K562 (cell line): ENCODE results near the gene CISD2. TPM values are rescaled to one million over a fixed set of nuclear protein-coding genes. Genes with fewer than 3 reads are reported as not detected.

ENCODE experiments used
- CBFA2T2 ChIP-seq: fragments of 450-650 bp; conservative IDR thresholded peaks from 2 replicates; pipeline ENCODE4 v1.6.1; 2017; ENCODE audit warnings: mild to moderate bottlenecking
- CHD2 ChIP-seq: IDR thresholded peaks from 2 replicates; pipeline ENCODE4 v1.6.1; 2011; ENCODE audit warnings: low read depth, low read length
- CXXC5 ChIP-seq: fragments of 250-450 bp; sonication (Bioruptor Pico); IDR thresholded peaks from 2 replicates; pipeline ENCODE4 v1.8.0; 2022; ENCODE audit warnings: inconsistent platforms, mild to moderate bottlenecking, moderate library complexity
- GATAD2A ChIP-seq: fragments of 450-650 bp; IDR thresholded peaks from 2 replicates; pipeline ENCODE4 v1.6.1; 2017
- MED1 ChIP-seq: sonication (generic); formaldehyde crosslinking; IDR thresholded peaks from 2 replicates; pipeline ENCODE4 v1.8.1; 2023; ENCODE audit warnings: missing genetic modification reagents, borderline replicate concordance
- NONO ChIP-seq, 2 experiments: fragments of 200-400 bp in 1 of 2; fragments of 450-650 bp in 1 of 2; formaldehyde crosslinking in 1 of 2; IDR thresholded peaks; 2 replicates each; pipeline ENCODE4 v1.6.1; 2017; ENCODE audit warnings: low read depth in 2 of 2, mild to moderate bottlenecking in 2 of 2, moderate library complexity in 2 of 2, low read length in 1 of 2
- PHB2 ChIP-seq: fragments of 450-650 bp; IDR thresholded peaks from 2 replicates; pipeline ENCODE4 v1.6.1; 2017; ENCODE audit warnings: low read depth
- SUPT5H ChIP-seq: fragments of 450-650 bp; IDR thresholded peaks from 2 replicates; pipeline ENCODE4 v1.6.1; 2016
- ZC3H4 ChIP-seq: sonication (generic); formaldehyde crosslinking; IDR thresholded peaks from 2 replicates; pipeline ENCODE4 v1.9.0; 2021; ENCODE audit warnings: missing genetic modification reagents, borderline replicate concordance
- ZNF431 ChIP-seq: sonication (generic); formaldehyde crosslinking; IDR thresholded peaks from 2 replicates; pipeline ENCODE4 v1.8.0; 2022; ENCODE audit warnings: mild to moderate bottlenecking, missing genetic modification reagents
- polyA plus RNA-seq, 8 experiments: library from polyadenylated mRNA; depleted of rRNA in 4 of 8; stranded (reverse) in 5 of 8; unstranded in 3 of 8; fragments of >200 nt; fragmentation: Nextera tagmentation in 2 of 8; fragmentation: Illumina TruSeq in 1 of 8; extraction: Ambion mirVana in 2 of 8; extraction: Trizol in 1 of 8; gene quantifications; 2 replicates each; pipeline versions ENCODE4 v1.2.1 to v1.2.3, GENCODE V29; 2011 to 2014; ENCODE audit warnings: inconsistent platforms in 1 of 8, missing spikeins in 1 of 8
- total RNA-seq, 7 experiments: library from RNA; depleted of rRNA in 6 of 7; stranded (reverse); fragments of >200 nt in 6 of 7; fragmentation: Illumina TruSeq in 2 of 7; extraction: Trizol in 2 of 7; gene quantifications; 2 replicates each; pipeline versions ENCODE4 v1.2.1 to v1.2.3, GENCODE V29; 2011 to 2021; ENCODE audit warnings: low replicate concordance in 1 of 7
- TF ChIP-seq, protein P1 (sequence below): fragments of 450-650 bp; formaldehyde crosslinking; conservative IDR thresholded peaks from 2 replicates; pipeline ENCODE4 v1.4.0; 2022; ENCODE audit warnings: mild to moderate bottlenecking, missing genetic modification characterization
- TF ChIP-seq, protein P2 (sequence below): sonication (generic); formaldehyde crosslinking; IDR thresholded peaks from 2 replicates; pipeline ENCODE4 v1.8.0; 2023; ENCODE audit warnings: mild to moderate bottlenecking, missing genetic modification reagents
- TF ChIP-seq, protein P3 (sequence below): sonication (generic); formaldehyde crosslinking; IDR thresholded peaks from 2 replicates; pipeline ENCODE4 v1.8.1; 2023; ENCODE audit warnings: missing genetic modification reagents, mild to moderate bottlenecking, borderline replicate concordance
- TF ChIP-seq, protein P4 (sequence below): fragments of 250-450 bp; sonication (Bioruptor Pico); IDR thresholded peaks from 2 replicates; pipeline ENCODE4 v1.4.0; 2020

CISD2 gene
- total and polyA plus RNA-seq, 9 of the 15 experiments (the other 6 are each of a cell fraction or from before 2014, with no cell fraction given), result 37.8 to 91.4 (median 59.8) TPM

DNA sequence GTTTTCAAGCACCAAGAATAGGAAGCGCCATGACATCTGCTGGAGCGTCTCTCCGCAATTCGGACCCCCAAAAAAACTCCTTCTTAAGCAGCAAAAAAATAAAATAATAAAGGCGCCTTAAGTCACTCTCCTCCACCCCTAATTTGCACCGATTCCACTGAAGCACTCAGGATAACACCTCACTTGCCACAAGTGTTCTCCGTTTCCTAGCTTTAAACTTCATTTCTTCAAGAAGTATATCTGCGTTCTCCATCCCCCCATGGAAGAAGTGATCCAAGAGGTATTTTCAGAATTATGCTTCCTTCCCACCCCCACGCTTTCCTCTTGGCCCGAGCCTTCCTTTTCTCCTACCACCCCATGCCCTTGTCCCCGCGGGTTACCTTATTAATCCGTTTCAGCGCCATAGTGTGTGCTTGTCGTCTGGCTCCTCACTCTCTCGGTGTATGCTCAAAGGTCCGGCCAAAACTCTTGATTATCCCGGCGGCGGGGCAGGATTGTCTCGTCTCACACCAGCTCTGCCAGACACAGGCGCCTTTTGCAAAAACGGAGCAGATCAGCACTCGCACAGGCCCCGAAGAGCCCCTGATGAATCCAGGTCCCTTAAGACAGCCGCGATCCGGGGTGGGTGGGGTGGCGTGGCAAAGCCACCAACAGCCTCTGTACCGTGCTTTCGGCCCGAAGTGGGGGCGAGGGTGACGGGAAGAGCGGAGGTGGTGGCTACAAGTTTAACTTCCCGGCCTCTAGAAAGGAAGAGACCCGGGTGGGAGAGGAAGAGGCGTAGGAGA, 42.5 kb upstream of the CISD2 start (continued):
- TF ChIP-seq MED1, result no peak
- TF ChIP-seq CBFA2T2, result no peak
- TF ChIP-seq CXXC5 (CRISPR knock-in tag), result no peak
- TF ChIP-seq GATAD2A, result 0 out of 2 replicates have a peak, but pooled peaks have one; percentile 12
- no peak; the same call in 1 of the 2 replicates for TF ChIP-seq SUPT5H
- TF ChIP-seq, protein P1, sequence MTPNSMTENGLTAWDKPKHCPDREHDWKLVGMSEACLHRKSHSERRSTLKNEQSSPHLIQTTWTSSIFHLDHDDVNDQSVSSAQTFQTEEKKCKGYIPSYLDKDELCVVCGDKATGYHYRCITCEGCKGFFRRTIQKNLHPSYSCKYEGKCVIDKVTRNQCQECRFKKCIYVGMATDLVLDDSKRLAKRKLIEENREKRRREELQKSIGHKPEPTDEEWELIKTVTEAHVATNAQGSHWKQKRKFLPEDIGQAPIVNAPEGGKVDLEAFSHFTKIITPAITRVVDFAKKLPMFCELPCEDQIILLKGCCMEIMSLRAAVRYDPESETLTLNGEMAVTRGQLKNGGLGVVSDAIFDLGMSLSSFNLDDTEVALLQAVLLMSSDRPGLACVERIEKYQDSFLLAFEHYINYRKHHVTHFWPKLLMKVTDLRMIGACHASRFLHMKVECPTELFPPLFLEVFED (CRISPR knock-in tag), result 0 out of 2 replicates have a peak, but pooled peaks have one; percentile 18
- TF ChIP-seq, protein P2, sequence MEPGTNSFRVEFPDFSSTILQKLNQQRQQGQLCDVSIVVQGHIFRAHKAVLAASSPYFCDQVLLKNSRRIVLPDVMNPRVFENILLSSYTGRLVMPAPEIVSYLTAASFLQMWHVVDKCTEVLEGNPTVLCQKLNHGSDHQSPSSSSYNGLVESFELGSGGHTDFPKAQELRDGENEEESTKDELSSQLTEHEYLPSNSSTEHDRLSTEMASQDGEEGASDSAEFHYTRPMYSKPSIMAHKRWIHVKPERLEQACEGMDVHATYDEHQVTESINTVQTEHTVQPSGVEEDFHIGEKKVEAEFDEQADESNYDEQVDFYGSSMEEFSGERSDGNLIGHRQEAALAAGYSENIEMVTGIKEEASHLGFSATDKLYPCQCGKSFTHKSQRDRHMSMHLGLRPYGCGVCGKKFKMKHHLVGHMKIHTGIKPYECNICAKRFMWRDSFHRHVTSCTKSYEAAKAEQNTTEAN (CRISPR knock-in tag), result no peak
- TF ChIP-seq, protein P3, sequence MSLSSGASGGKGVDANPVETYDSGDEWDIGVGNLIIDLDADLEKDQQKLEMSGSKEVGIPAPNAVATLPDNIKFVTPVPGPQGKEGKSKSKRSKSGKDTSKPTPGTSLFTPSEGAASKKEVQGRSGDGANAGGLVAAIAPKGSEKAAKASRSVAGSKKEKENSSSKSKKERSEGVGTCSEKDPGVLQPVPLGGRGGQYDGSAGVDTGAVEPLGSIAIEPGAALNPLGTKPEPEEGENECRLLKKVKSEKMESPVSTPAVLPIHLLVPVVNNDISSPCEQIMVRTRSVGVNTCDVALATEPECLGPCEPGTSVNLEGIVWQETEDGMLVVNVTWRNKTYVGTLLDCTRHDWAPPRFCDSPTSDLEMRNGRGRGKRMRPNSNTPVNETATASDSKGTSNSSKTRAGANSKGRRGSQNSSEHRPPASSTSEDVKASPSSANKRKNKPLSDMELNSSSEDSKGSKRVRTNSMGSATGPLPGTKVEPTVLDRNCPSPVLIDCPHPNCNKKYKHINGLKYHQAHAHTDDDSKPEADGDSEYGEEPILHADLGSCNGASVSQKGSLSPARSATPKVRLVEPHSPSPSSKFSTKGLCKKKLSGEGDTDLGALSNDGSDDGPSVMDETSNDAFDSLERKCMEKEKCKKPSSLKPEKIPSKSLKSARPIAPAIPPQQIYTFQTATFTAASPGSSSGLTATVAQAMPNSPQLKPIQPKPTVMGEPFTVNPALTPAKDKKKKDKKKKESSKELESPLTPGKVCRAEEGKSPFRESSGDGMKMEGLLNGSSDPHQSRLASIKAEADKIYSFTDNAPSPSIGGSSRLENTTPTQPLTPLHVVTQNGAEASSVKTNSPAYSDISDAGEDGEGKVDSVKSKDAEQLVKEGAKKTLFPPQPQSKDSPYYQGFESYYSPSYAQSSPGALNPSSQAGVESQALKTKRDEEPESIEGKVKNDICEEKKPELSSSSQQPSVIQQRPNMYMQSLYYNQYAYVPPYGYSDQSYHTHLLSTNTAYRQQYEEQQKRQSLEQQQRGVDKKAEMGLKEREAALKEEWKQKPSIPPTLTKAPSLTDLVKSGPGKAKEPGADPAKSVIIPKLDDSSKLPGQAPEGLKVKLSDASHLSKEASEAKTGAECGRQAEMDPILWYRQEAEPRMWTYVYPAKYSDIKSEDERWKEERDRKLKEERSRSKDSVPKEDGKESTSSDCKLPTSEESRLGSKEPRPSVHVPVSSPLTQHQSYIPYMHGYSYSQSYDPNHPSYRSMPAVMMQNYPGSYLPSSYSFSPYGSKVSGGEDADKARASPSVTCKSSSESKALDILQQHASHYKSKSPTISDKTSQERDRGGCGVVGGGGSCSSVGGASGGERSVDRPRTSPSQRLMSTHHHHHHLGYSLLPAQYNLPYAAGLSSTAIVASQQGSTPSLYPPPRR (CRISPR knock-in tag), result no peak
- 0 out of 2 replicates have a peak, but pooled peaks have one; percentile 76 for TF ChIP-seq ZC3H4
- no peak for TF ChIP-seq CHD2
- no peak for TF ChIP-seq PHB2
- TF ChIP-seq, protein P4, sequence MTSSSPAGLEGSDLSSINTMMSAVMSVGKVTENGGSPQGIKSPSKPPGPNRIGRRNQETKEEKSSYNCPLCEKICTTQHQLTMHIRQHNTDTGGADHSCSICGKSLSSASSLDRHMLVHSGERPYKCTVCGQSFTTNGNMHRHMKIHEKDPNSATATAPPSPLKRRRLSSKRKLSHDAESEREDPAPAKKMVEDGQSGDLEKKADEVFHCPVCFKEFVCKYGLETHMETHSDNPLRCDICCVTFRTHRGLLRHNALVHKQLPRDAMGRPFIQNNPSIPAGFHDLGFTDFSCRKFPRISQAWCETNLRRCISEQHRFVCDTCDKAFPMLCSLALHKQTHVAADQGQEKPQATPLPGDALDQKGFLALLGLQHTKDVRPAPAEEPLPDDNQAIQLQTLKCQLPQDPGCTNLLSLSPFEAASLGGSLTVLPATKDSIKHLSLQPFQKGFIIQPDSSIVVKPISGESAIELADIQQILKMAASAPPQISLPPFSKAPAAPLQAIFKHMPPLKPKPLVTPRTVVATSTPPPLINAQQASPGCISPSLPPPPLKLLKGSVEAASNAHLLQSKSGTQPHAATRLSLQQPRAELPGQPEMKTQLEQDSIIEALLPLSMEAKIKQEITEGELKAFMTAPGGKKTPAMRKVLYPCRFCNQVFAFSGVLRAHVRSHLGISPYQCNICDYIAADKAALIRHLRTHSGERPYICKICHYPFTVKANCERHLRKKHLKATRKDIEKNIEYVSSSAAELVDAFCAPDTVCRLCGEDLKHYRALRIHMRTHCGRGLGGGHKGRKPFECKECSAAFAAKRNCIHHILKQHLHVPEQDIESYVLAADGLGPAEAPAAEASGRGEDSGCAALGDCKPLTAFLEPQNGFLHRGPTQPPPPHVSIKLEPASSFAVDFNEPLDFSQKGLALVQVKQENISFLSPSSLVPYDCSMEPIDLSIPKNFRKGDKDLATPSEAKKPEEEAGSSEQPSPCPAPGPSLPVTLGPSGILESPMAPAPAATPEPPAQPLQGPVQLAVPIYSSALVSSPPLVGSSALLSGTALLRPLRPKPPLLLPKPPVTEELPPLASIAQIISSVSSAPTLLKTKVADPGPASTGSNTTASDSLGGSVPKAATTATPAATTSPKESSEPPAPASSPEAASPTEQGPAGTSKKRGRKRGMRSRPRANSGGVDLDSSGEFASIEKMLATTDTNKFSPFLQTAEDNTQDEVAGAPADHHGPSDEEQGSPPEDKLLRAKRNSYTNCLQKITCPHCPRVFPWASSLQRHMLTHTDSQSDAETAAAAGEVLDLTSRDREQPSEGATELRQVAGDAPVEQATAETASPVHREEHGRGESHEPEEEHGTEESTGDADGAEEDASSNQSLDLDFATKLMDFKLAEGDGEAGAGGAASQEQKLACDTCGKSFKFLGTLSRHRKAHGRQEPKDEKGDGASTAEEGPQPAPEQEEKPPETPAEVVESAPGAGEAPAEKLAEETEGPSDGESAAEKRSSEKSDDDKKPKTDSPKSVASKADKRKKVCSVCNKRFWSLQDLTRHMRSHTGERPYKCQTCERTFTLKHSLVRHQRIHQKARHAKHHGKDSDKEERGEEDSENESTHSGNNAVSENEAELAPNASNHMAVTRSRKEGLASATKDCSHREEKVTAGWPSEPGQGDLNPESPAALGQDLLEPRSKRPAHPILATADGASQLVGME (CRISPR knock-in tag), result 0 out of 2 replicates have a peak, but pooled peaks have one; percentile 23
- no peak for TF ChIP-seq NONO (IDR thresholded peaks at IDR 0.05; ENCODE audit: low read depth in 2 of 2, low read length in 1 of 2)
- no peak for TF ChIP-seq ZNF431 (CRISPR knock-in tag)
